HepG2 (cell line): Measurements from ENCODE around the gene PIANP.

Experiments
- BCL6 ChIP-seq: IDR thresholded peaks from 2 replicates; pipeline ENCODE4 v1.6.1; 2016; ENCODE audit warnings: missing genetic modification reagents, missing compliant biosample characterization
- CC2D1A ChIP-seq: sonication (generic); formaldehyde crosslinking; IDR thresholded peaks from 2 replicates; pipeline ENCODE4 v1.8.1; 2023; ENCODE audit warnings: mild to moderate bottlenecking, missing genetic modification reagents
- FOXJ3 ChIP-seq: sonication (generic); formaldehyde crosslinking; IDR thresholded peaks from 2 replicates; pipeline ENCODE4 v1.4.0; 2020; ENCODE audit warnings: missing genetic modification reagents, mild to moderate bottlenecking, borderline replicate concordance
- KDM1A ChIP-seq: IDR thresholded peaks from 2 replicates; pipeline ENCODE4 v1.6.1; 2016; ENCODE audit warnings: missing compliant biosample characterization
- MAZ ChIP-seq, 2 experiments: sonication (generic) in 1 of 2; formaldehyde crosslinking in 1 of 2; IDR thresholded peaks; 2 replicates each; pipeline versions ENCODE4 v1.5.0 to v1.6.1; 2012 to 2020; ENCODE audit warnings: low read depth in 2 of 2, mild to moderate bottlenecking in 2 of 2, borderline replicate concordance in 1 of 2, improper control_type of control experiment in 1 of 2, low read length in 1 of 2, missing genetic modification reagents in 1 of 2, moderate library complexity in 1 of 2
- RBFOX2 ChIP-seq: fragments of 200-400 bp; formaldehyde crosslinking; IDR thresholded peaks from 2 replicates; pipeline ENCODE4 v1.6.1; 2017; ENCODE audit warnings: low read depth, mild to moderate bottlenecking, low read length
- YY1 ChIP-seq: IDR thresholded peaks from 2 replicates; pipeline ENCODE4 v1.6.1; 2011; ENCODE audit warnings: low read length, low read depth, moderate library complexity, mild to moderate bottlenecking; ENCODE audit not compliant: insufficient read depth, insufficient replicate concordance
- ZNF329 ChIP-seq: sonication (generic); formaldehyde crosslinking; IDR thresholded peaks from 2 replicates; pipeline ENCODE4 v1.9.0; 2021; ENCODE audit warnings: low read depth, mild to moderate bottlenecking, missing genetic modification reagents
- ZNF484 ChIP-seq: sonication (generic); formaldehyde crosslinking; IDR thresholded peaks from 2 replicates; pipeline ENCODE4 v1.5.1; 2020; ENCODE audit warnings: mild to moderate bottlenecking, low read depth, missing genetic modification reagents, borderline replicate concordance
- ZNF543 ChIP-seq: sonication (generic); formaldehyde crosslinking; IDR thresholded peaks from 2 replicates; pipeline ENCODE4 v1.4.0; 2020; ENCODE audit warnings: mild to moderate bottlenecking, missing genetic modification reagents
- TF ChIP-seq, protein P1 (sequence below): sonication (generic); formaldehyde crosslinking; IDR thresholded peaks from 2 replicates; pipeline ENCODE4 v1.4.0; 2020; ENCODE audit warnings: missing genetic modification reagents, borderline replicate concordance
- TF ChIP-seq, protein P2 (sequence below): sonication (generic); formaldehyde crosslinking; IDR thresholded peaks from 2 replicates; pipeline ENCODE4 v1.4.0; 2020; ENCODE audit warnings: mild to moderate bottlenecking, missing genetic modification reagents, borderline replicate concordance
- TF ChIP-seq, protein P3 (sequence below): sonication (generic); formaldehyde crosslinking; IDR thresholded peaks from 2 replicates; pipeline ENCODE4 v1.9.0; 2021; ENCODE audit warnings: missing genetic modification reagents, borderline replicate concordance

DNA sequence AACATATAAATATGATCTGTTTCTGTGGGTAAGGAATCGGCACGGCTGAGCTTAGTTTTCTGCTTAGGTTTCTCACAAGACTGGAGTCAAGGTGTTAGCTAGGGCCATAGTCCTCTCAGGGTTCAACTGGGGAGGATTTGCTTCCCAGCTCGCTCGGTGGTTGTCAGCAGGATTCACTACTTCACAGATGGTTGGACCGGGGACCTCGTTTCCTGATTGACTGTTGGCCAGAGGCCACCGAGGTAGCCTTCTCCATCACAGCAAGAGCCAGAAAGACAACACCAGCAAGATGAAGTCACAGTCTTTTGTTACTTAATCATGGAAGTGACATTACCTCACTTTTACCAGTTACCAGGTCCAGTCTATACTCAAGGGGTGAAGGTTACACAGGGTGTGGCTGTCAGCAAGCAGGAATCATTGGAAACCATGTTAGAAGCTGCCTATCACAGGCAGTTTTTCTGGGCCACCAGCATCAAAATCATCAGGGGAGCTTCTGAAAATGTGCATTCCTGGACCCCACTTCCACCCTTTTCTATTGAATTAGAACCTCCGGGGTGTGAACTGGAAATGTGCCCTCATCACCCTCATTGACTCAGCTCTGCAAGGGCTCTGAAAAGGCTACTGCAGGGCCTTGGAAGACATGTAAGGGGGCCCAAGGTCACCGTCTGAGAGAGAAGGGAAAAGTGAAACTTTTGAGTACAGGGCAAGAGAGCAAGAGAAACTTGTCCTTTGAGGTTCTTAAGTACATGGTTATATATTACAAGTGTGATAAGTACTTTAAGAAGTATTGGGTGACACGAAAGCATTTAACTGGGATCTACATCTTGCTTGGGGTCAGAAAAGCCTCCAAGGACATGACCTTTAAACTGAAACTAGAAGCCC lies 34.1 kb upstream of the PIANP start:
- TF ChIP-seq CC2D1A (CRISPR knock-in tag) (no peak), KDM1A (no peak), ZNF543 (no peak), MAZ (IDR thresholded peaks at IDR 0.05; ENCODE audit: borderline replicate concordance, low read depth, low read length) (no peak), MAZ (CRISPR knock-in tag; IDR thresholded peaks at IDR 0.05; ENCODE audit: low read depth) (no peak), FOXJ3 (no peak), ZNF329 (CRISPR knock-in tag) (no peak), ZNF484 (CRISPR knock-in tag) (no peak), YY1 (no peak), RBFOX2 (no peak), BCL6 (CRISPR knock-in tag) (no peak)
- TF ChIP-seq, protein P1, sequence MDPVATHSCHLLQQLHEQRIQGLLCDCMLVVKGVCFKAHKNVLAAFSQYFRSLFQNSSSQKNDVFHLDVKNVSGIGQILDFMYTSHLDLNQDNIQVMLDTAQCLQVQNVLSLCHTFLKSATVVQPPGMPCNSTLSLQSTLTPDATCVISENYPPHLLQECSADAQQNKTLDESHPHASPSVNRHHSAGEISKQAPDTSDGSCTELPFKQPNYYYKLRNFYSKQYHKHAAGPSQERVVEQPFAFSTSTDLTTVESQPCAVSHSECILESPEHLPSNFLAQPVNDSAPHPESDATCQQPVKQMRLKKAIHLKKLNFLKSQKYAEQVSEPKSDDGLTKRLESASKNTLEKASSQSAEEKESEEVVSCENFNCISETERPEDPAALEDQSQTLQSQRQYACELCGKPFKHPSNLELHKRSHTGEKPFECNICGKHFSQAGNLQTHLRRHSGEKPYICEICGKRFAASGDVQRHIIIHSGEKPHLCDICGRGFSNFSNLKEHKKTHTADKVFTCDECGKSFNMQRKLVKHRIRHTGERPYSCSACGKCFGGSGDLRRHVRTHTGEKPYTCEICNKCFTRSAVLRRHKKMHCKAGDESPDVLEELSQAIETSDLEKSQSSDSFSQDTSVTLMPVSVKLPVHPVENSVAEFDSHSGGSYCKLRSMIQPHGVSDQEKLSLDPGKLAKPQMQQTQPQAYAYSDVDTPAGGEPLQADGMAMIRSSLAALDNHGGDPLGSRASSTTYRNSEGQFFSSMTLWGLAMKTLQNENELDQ = no peak
- TF ChIP-seq, protein P2, sequence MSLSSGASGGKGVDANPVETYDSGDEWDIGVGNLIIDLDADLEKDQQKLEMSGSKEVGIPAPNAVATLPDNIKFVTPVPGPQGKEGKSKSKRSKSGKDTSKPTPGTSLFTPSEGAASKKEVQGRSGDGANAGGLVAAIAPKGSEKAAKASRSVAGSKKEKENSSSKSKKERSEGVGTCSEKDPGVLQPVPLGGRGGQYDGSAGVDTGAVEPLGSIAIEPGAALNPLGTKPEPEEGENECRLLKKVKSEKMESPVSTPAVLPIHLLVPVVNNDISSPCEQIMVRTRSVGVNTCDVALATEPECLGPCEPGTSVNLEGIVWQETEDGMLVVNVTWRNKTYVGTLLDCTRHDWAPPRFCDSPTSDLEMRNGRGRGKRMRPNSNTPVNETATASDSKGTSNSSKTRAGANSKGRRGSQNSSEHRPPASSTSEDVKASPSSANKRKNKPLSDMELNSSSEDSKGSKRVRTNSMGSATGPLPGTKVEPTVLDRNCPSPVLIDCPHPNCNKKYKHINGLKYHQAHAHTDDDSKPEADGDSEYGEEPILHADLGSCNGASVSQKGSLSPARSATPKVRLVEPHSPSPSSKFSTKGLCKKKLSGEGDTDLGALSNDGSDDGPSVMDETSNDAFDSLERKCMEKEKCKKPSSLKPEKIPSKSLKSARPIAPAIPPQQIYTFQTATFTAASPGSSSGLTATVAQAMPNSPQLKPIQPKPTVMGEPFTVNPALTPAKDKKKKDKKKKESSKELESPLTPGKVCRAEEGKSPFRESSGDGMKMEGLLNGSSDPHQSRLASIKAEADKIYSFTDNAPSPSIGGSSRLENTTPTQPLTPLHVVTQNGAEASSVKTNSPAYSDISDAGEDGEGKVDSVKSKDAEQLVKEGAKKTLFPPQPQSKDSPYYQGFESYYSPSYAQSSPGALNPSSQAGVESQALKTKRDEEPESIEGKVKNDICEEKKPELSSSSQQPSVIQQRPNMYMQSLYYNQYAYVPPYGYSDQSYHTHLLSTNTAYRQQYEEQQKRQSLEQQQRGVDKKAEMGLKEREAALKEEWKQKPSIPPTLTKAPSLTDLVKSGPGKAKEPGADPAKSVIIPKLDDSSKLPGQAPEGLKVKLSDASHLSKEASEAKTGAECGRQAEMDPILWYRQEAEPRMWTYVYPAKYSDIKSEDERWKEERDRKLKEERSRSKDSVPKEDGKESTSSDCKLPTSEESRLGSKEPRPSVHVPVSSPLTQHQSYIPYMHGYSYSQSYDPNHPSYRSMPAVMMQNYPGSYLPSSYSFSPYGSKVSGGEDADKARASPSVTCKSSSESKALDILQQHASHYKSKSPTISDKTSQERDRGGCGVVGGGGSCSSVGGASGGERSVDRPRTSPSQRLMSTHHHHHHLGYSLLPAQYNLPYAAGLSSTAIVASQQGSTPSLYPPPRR (CRISPR knock-in tag) = no peak
- TF ChIP-seq, protein P3, sequence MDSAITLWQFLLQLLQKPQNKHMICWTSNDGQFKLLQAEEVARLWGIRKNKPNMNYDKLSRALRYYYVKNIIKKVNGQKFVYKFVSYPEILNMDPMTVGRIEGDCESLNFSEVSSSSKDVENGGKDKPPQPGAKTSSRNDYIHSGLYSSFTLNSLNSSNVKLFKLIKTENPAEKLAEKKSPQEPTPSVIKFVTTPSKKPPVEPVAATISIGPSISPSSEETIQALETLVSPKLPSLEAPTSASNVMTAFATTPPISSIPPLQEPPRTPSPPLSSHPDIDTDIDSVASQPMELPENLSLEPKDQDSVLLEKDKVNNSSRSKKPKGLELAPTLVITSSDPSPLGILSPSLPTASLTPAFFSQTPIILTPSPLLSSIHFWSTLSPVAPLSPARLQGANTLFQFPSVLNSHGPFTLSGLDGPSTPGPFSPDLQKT (CRISPR knock-in tag) = no peak
